NB4 (cell line): ENCODE data around the gene ADAMTSL5.

Source experiments
- MYC ChIP-seq: IDR thresholded peaks from 2 replicates; pipeline ENCODE4 v1.6.1; 2011; ENCODE audit warnings: low read depth, low read length
- POLR2A ChIP-seq: IDR thresholded peaks from 2 replicates; pipeline ENCODE4 v1.6.1; 2011; ENCODE audit warnings: mild to moderate bottlenecking; ENCODE audit not compliant: insufficient read length; ENCODE audit errors: extremely low read depth
- TF ChIP-seq, protein P1 (sequence below): IDR thresholded peaks from one replicate; pipeline ENCODE4 v1.5.1; 2012; ENCODE audit warnings: low read depth, low read length
- TF ChIP-seq, protein P2 (sequence below): IDR thresholded peaks from 2 replicates; pipeline ENCODE4 v1.6.1; 2011; ENCODE audit warnings: low read depth, low read length

DNA sequence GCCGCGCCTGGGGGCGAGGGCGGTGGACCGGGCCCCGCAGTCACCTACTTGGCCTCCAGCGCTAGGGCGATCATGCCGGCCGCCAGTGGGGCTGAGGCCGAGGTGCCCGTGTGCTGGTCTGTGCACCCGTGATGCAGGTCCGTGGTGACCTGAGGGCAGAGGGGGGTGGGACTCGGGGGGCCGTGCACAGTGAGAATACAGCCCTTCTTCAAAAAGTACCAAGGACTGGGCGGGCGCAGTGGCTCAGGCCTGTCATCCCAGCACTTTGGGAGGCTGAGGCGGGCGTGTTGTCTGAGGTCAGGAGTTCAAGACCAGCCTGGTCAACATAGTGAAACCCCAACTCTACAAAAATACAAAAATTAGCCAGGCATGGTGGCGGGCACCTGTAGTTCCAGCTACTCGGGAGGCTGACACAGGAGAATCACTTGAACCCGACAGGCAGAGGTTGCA lies 28.8 kb downstream of the ADAMTSL5 start:
- TF ChIP-seq, protein P1, sequence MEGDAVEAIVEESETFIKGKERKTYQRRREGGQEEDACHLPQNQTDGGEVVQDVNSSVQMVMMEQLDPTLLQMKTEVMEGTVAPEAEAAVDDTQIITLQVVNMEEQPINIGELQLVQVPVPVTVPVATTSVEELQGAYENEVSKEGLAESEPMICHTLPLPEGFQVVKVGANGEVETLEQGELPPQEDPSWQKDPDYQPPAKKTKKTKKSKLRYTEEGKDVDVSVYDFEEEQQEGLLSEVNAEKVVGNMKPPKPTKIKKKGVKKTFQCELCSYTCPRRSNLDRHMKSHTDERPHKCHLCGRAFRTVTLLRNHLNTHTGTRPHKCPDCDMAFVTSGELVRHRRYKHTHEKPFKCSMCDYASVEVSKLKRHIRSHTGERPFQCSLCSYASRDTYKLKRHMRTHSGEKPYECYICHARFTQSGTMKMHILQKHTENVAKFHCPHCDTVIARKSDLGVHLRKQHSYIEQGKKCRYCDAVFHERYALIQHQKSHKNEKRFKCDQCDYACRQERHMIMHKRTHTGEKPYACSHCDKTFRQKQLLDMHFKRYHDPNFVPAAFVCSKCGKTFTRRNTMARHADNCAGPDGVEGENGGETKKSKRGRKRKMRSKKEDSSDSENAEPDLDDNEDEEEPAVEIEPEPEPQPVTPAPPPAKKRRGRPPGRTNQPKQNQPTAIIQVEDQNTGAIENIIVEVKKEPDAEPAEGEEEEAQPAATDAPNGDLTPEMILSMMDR = no peak
- TF ChIP-seq POLR2A = no peak
- TF ChIP-seq, protein P2, sequence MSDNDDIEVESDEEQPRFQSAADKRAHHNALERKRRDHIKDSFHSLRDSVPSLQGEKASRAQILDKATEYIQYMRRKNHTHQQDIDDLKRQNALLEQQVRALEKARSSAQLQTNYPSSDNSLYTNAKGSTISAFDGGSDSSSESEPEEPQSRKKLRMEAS = no peak
- no peak for TF ChIP-seq MYC
